Activated naive CD4-positive, alpha-beta T cell treated with anti-CD3 and anti-CD28 coated beads, Interleukin-2, amount 50 U/mL, for 24 hours (primary cell): ENCODE measurements around the gene LIF.

ENCODE experiments used
- H3K27ac Mint-ChIP-seq: one replicate; pipeline ENCODE4 v1.8.0; 2021; ENCODE audit warnings: mild to moderate bottlenecking, mixed read lengths
- H3K27me3 Mint-ChIP-seq: one replicate; pipeline ENCODE4 v1.8.0; 2021; ENCODE audit warnings: mixed read lengths
- H3K36me3 Mint-ChIP-seq: one replicate; pipeline ENCODE4 v1.8.0; 2021; ENCODE audit warnings: mixed read lengths
- H3K4me1 Mint-ChIP-seq: one replicate; pipeline ENCODE4 v1.8.0; 2021; ENCODE audit warnings: mixed read lengths
- H3K4me3 Mint-ChIP-seq: one replicate; pipeline ENCODE4 v1.8.0; 2021; ENCODE audit warnings: mild to moderate bottlenecking, mixed read lengths
- H3K9me3 Mint-ChIP-seq: one replicate; pipeline ENCODE4 v1.8.0; 2021; ENCODE audit warnings: mixed read lengths

Gene LIF

DNA sequence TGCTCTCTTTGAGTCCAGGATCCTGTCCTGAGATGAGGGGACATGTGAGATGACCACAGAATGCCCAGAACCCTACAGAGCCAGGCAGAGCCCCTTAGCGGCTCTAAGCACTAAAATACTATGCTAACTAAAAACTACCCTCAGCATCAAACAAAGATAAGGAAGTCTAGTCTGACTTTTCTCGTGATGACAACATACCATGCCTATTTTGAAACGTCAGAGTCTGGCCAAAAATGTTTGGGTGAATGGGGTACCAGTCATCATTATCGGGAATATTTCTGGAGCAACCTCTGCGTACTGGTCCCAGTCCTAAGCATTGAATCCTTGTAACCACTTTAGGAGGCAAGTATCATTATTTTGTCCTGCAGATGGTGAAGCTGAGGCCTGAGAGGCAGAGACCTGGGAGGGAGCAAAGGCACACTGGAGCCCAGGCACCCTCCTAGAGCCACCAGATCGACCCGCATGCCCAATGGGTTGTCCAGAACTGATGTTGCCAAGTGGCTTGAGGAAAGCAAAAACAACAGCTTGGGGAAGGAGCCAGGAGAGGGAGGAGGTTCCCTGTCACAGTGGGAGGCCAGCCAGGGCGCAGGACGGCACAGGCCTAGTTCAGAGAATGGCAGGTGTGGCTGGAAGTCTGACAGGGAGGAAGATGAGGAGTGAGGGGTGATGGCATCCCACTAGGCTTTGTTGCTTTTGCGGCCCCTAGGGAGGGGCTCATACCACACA, 27.3 kb upstream of the LIF start:
- H3K27me3 Mint-ChIP-seq = no peaks in the 10 kb centered on the region
- H3K27ac Mint-ChIP-seq = peak overlapping the region; percentile 13
- H3K36me3 Mint-ChIP-seq = peaks cover 5% of the 10 kb centered on the region
- H3K9me3 Mint-ChIP-seq = no peaks in the 10 kb centered on the region
- peaks cover 28% of the 10 kb centered on the region for H3K4me1 Mint-ChIP-seq
- no peak overlapping the region for H3K4me3 Mint-ChIP-seq

DNA sequence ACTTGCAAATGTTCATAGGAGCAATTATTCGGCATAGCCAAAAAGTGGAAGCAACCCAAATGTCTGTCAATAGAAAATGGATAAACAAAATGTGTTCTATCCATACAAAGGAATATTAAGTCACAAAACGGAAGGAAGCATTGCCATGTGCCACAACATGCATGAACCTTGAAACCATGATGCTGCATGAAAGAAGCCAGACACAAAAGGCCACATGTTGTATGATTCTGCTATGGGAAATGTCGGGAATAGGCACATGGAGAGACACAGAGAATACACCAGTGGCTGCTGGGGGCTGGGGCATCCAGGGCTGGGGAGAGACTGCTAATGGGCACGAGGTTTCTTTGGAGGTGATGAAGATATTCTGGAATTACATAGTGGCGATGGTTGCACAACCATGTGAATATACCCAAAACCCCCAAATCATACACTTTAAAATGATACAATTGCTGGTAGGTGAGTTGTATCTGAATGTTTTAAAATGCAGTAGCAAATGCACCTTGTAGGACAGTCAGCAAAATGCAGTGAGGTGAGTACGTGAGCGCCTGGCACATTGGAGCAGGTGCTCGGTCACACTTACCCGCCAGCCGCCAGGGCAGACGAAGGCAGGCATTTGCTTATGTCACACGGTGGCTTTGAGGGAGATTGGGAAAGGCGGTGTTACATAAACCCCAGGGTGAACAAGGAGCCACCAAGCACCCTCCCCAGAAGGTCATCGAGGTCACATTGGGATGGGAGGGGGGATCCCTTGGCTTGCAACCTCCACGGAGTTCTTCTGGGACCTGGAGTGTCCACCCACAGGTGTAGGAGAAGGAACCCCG, 26.4 kb upstream of the LIF start:
- Mint-ChIP-seq H3K4me3 (no peak overlapping the region), H3K9me3 (no peaks in the 10 kb centered on the region), H3K27ac (no peak overlapping the region), H3K36me3 (peaks cover 5% of the 10 kb centered on the region), H3K27me3 (no peaks in the 10 kb centered on the region), H3K4me1 (peaks cover 33% of the 10 kb centered on the region)

DNA sequence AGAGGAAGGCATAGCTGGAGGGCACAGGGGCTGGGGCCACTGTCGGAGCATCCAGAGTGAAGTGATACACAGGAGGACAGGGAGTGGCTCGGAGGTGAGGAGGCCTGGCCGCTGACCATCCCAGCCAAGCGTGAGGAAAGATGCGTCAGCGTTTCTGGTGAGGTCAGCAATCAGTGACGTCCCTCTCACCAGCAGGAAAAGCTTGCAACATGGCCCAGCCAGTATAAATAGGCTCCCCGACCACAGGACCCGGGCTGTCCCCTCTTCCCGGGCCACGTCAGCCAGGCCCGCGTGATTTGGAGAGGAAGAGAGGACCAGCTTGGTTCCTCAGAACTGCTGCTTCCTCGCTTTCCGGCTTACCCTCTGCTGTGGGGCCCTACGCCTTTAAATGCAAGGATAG, 24.3 kb upstream of the LIF start:
- Mint-ChIP-seq H3K4me3 (no peak overlapping the region), H3K4me1 (peaks cover 26% of the 10 kb centered on the region), H3K27ac (no peak overlapping the region)

DNA sequence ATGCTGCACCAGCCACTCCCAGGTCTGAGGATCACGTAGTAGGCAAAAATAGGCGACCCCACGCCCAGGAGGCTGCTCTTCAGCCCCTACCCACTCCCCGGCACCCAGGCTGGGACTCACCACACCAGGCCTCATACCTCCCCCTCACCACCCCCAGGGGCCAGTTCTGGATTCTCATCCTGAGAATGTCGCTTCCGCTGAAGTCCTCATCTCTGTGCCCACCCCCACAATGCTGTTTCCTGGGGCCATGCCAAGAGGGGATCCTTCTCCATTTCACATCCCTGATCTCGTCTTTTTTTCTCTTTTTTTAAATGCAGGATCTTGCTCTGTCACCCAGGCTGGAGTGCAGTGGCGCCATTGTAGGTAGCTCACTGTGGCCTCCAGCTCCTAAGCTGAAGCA, 21.8 kb upstream of the LIF start:
- Mint-ChIP-seq H3K27me3 (no peaks in the 10 kb centered on the region), H3K4me1 (peaks cover 30% of the 10 kb centered on the region), H3K9me3 (no peaks in the 10 kb centered on the region), H3K4me3 (peak overlapping the region; percentile 92), H3K27ac (peak overlapping the region; percentile 55), H3K36me3 (peaks cover 6% of the 10 kb centered on the region)

More for the DNA sequence above, 24.3 kb upstream of the LIF start:
- H3K27me3 Mint-ChIP-seq = no peaks in the 10 kb centered on the region
- H3K36me3 Mint-ChIP-seq = peaks cover 5% of the 10 kb centered on the region
- H3K9me3 Mint-ChIP-seq = no peaks in the 10 kb centered on the region

DNA sequence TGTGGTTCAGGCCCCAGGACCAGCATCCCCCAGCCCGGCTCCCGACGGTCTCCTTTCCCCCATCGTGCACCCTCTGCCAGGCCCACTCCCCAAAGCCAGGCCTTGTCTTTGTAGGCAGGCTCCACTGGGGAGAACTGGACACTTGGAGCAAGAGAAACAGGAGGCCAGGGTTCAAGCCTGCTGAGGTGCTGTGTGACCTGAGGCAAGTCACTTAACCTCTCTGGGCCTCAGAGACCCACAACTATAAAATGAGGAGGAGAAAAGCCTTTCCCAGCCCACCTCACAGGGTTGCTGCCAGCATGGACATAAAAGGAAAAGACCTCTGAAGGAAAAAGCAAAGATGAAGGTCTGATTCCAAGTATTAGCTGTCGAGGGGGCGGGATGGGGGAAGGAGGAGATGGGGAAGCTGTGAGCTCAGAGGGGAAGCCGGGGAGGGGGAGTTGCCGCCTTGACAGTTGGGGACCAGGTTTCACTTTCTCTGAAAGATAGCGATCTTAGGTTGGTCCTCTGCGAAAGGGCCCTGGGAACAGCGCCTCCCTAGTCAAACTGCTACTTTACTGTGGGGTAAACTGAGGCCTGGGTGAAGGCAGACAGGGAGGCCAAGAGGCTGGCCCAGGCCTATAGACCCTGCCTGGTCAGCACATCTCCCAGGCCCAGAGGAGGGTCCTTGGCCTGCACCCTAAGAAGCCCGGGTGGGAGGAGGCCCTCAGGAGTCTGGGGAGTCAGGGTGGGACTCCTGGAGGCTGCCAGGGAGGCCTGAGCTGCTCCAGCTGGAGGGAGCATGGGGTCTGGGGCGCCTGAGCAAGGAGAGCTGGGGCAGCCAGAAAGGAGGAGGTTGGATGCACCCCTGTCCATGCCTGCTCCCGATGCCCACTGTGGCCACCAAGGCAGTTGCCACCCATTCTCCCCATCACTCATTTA, 21.1 kb upstream of the LIF start:
- H3K4me3 Mint-ChIP-seq = peak overlapping the region; percentile 92
- peak overlapping the region; percentile 90 for H3K27ac Mint-ChIP-seq
- no peaks in the 10 kb centered on the region for H3K9me3 Mint-ChIP-seq
- H3K4me1 Mint-ChIP-seq = peaks cover 35% of the 10 kb centered on the region
- no peaks in the 10 kb centered on the region for H3K27me3 Mint-ChIP-seq
- H3K36me3 Mint-ChIP-seq = peaks cover 7% of the 10 kb centered on the region

DNA sequence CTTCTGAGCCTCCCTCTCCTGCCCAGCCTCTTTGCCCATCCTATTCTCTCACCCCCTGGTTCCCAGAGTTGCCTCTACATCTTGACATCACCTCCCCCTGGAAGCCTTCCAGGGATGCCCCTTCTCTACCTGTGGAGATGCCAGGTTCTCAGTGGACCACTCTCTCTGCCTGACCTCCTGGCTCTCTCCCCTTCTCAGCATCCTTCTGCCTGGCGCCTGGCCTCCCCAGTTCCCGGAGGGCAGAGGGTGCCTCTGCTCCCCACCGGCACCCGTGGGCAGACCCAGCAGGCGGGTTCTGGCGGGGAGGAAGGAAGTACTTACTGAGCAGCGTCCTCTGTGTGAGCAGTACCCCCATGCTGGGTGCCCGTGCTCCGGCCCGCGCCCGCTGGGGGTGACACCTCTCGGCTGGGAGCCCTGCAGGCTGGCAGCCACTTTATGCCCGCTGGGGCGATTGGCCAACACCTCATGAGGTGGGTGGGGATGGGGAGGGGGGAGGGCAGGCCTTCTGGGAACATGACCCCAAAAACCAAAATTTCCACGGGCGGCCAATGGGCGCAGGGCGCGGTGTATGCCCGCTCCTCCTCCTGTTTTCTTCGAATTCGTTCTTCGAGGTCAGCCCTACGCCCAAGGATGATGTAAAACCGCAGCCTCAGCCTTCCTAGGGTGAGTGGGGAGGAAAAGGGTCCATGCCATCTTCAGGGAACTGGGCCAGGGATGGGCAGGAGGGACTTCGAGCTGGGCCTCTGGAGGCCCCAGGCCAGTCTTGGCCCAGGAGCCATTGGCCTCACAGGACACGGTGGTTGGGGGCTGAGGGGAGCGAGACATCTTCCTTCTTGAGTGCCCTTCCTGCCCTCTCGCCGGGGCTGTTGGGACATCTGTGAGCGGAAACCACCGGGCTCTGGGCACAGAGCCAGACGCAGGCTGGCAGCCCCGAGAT, 20.2 kb upstream of the LIF start, which contains the start of gene OSM:
TSS of gene OSM (minus strand) at position 407 of the 937 bp plus-strand sequence. CDS start at position 355, 52 bp downstream.
- peak within 1 kb of the TSS; percentile 92 for H3K4me3 Mint-ChIP-seq

DNA sequence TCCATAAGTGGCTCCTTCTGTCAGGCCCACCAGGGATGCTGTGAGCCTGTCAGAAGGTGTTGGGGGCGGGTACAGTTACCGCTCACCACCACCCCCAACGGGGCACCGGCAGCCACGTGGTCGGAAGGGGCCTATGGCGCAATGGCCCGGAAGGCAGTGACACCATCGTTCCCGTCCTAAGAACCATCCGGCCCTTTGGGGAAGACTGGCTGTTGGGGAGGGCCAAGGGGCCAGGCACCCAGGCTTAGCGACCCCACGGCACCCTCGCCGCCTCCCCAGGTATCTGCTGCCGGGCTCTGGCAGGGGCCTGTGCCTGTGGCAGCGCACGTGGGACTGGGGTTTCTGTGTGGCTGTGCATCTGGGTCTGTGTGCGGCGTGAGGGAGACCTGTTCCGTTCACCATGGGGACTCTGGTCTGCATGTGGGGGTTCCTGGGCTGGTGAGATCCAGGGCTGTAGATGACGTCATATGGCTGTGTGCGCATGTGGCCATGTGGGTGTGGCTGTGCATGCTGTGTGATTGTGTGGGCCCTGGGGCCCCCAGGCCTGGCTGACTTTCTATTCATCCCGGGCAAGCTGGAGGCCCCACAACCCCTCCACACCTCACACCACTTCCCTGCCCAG, 19.4 kb upstream of the LIF start:
- Mint-ChIP-seq H3K36me3 (peaks cover 5% of the 10 kb centered on the region), H3K27ac (peak overlapping the region; percentile 100), H3K27me3 (no peaks in the 10 kb centered on the region), H3K4me1 (peaks cover 35% of the 10 kb centered on the region), H3K4me3 (peak overlapping the region; percentile 92), H3K9me3 (no peaks in the 10 kb centered on the region)

More for the DNA sequence above, 20.2 kb upstream of the LIF start, which contains the start of gene OSM:
- Mint-ChIP-seq H3K4me1 (peaks cover 39% of the 10 kb centered on the region), H3K27ac (peak within 1 kb of the TSS; percentile 100), H3K36me3 (peaks cover 7% of the 10 kb centered on the region), H3K9me3 (no peaks in the 10 kb centered on the region), H3K27me3 (no peaks in the 10 kb centered on the region)

DNA sequence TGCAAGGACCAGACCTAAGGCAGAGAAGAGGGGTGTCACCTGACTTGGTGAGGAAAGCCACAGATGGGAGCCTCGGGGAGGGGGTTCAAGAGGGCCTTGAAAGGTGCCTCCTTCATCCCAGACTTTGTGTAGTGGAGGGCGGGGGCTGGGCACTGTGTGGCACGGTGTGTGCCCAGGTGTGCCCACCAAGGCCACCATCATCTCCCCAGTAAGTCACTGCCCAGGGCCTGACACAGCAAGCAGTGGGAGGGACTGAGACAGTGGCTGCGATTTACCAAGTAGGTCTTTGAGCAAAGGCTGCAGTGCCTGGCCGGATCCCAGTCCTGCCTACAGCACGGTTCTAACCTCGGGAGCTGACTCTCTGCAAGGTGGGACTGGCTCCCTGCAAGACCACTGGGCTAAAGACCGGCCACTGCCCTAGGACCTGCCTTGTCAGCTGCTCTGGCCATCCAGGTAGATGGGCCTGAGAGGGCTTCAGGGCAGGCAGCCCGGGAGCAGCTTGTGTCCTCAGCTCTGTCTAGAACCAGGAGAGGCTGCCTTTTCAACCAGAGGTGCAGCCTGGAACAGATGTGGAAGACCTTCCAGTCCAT, 18.7 kb upstream of the LIF start:
- Mint-ChIP-seq H3K36me3 (peaks cover 2% of the 10 kb centered on the region), H3K4me1 (peaks cover 35% of the 10 kb centered on the region)

DNA sequence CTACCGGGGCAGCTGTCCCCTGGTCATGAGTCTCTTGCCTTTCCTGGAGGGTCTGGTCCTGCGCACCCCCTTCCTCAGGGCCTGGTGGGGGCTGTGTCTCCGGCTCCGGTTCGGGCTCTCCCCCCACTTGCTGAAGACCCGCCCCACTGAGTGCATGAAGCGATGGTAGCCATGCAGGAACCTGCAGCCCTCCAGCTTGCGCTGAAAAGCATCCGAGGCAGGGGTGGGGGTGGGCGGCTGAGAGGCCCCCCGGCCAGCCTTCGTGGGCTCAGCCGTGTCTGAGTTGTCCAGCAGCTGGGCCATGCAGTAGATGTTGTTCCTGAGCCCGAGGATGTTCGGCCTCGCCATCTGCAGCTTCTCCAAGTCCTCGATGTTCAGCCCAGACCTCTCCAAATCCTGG, 17.3 kb upstream of the LIF start:
- Mint-ChIP-seq H3K27me3 (no peaks in the 10 kb centered on the region), H3K4me1 (peaks cover 35% of the 10 kb centered on the region), H3K36me3 (peaks cover 2% of the 10 kb centered on the region), H3K27ac (no peak overlapping the region), H3K4me3 (no peak overlapping the region), H3K9me3 (no peaks in the 10 kb centered on the region)

More for the DNA sequence above, 18.7 kb upstream of the LIF start:
- Mint-ChIP-seq H3K27ac (peak overlapping the region; percentile 100), H3K4me3 (peak overlapping the region; percentile 92), H3K27me3 (no peaks in the 10 kb centered on the region), H3K9me3 (no peaks in the 10 kb centered on the region)

DNA sequence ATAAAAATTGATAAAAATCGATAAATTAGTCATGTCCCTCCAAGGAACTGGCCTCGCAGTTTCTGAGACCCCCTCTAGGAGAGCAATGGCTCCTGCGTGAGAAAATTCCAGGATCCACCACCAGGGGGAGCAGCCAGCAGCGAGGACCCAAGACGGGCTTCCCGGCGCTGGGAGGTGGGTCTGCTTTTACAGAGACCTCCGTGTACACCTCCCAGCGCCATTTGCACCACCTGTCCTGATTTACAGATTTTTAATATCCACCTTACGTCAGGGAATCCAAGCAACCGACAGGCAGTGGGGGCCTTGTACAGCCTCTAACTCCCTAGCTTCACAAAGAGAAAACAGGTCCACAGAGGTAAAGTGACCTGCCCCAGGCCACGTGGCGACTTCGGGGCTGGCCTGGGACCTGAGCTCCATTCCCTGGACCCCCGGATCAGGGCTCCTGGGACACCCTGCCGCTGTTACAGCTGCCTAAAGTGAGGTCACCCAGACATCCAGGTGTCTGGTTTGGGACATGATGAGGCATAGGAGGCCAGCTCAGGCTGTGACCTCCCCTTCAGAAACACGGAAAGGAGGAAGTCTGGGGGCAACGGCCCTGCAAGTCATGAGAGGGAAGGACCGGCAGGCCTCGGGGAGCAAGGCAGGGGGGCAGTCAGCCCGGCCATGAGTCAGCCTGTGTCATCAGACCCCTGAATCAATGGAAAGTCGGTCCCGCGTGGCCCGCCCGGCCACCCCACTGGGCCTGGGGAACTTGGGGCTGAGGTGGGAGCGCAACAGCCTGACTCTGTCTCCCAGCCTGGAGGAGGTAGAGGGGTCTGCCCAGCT, 16.6 kb upstream of the LIF start:
- Mint-ChIP-seq H3K27me3 (no peaks in the 10 kb centered on the region), H3K9me3 (no peaks in the 10 kb centered on the region), H3K4me1 (peaks cover 29% of the 10 kb centered on the region), H3K4me3 (peak overlapping the region; percentile 75), H3K27ac (peak overlapping the region; percentile 79), H3K36me3 (peaks cover 2% of the 10 kb centered on the region)

DNA sequence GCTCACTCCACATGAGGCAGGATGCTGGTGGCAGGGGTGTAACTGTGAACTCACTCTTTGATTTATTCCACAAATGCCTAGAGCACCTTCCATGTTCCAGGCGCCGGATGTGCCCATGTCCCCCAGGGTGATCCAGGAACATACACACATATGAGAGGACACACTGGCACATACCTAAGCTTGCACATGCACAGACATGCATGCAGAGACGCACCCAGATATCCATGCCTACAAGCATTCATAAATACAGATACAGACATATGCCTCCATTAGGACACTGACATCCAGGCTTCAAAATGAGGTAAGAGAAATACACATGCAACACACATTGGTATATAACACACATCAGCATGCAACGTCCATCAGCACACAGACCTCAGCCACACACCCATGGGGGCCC, 15.6 kb upstream of the LIF start:
- no peak overlapping the region for H3K4me3 Mint-ChIP-seq
- H3K27ac Mint-ChIP-seq = no peak overlapping the region

DNA sequence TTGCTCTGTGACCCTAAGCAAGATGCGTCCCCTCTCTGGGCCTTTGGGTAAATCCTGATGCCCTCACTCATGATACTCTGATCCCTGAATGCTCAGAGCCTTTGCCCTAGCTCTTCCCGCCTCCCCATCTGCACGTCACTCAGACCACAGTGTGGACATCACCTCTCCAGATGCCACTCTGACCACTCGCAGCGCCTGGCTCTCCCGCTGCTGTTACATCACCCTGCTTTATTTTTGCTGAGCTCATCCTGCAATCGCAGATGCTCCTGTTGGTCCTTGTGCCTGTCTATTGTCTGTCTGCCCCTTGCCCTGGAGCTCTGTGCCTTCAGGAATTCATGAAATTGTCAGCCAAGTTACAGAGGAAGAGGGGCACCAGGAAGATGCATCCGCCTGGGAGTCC, 14.6 kb upstream of the LIF start:
- Mint-ChIP-seq H3K27ac (peak overlapping the region; percentile 10), H3K4me1 (peaks cover 28% of the 10 kb centered on the region), H3K9me3 (no peaks in the 10 kb centered on the region), H3K36me3 (peaks cover 2% of the 10 kb centered on the region), H3K4me3 (no peak overlapping the region), H3K27me3 (no peaks in the 10 kb centered on the region)

More for the DNA sequence above, 15.6 kb upstream of the LIF start:
- no peaks in the 10 kb centered on the region for H3K27me3 Mint-ChIP-seq
- H3K4me1 Mint-ChIP-seq = peaks cover 29% of the 10 kb centered on the region
- H3K9me3 Mint-ChIP-seq = no peaks in the 10 kb centered on the region
- peaks cover 2% of the 10 kb centered on the region for H3K36me3 Mint-ChIP-seq

DNA sequence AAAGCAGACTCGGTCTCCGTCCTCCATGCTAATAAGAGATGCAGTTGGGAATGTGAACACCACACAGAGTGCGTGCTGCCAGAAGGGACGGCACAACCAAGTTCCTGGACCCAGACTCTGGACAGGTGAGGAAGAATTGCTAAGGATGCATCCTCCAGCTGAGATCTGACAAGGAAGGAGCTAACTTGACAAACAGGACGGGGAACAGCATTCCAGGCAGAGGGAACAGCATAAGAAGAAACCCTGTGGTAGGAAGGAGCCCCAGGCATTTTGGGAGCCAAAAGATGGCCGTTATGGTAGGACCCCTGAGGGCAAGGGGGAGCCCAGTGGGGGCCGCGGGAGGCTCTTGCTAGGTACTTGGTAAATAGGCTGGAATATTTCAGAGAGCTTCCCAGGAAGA, 14.1 kb upstream of the LIF start:
- Mint-ChIP-seq H3K9me3 (no peaks in the 10 kb centered on the region), H3K27me3 (no peaks in the 10 kb centered on the region), H3K36me3 (peaks cover 2% of the 10 kb centered on the region), H3K4me1 (peaks cover 24% of the 10 kb centered on the region), H3K4me3 (no peak overlapping the region), H3K27ac (no peak overlapping the region)
